Dedifferentiated amniotic fluid mesenchymal stem cell (primary cell): ENCODE data around the gene PGBD4.

Source experiments
- DNase-seq: peaks from one replicate; pipeline ENCODE4 v3.0.0-alpha.2; 2016; ENCODE audit errors: extremely low spot score

Gene PGBD4

DNA sequence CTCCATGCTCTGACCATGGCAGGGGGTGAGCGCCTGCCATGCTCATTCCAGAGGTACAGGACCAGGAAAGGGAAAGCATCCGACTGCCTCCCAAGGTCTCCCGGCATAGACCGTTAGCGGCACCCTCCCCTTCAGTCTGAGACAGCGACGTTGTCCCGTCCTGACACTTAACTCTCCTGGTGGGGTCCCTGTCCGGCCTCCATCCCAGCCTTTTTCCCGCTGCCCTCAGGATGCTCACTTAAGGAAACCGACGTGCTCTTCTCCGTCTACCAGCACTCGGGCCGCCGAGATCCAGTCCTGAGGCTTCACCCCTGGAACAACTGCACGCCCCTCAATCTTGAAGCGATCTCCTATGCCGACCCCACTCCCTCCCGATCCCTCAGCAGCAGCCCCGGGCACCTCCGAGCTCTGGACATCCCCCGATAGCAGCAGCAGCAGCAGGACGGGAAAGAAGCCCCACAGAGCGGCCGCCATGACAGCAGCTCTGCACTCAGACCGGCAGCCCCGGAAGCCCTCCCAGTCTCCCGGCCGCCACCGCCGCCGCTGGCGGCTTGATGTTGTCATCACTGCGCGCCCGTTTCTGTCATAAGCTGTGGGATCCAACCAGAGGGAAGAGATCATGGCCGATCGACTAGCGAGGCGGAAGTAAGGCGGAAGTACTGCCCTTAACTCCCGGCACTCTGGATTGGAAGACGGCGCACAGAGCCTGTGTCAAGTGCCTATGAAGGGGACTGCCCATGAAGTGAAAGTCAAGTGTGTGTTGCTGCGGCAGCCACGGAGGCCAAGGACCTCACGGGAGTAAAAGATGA, at the start of gene PGBD4, which contains the start of gene EMC7:
TSS of gene PGBD4 (plus strand) at position 718 of the 809 bp plus-strand sequence. CDS start 449 bp downstream, outside the sequence.
TSS of gene EMC7 (minus strand) at position 497 of the 809 bp plus-strand sequence. CDS start at position 474, 23 bp downstream.
- DNase-seq, result peak; percentile 99

DNA sequence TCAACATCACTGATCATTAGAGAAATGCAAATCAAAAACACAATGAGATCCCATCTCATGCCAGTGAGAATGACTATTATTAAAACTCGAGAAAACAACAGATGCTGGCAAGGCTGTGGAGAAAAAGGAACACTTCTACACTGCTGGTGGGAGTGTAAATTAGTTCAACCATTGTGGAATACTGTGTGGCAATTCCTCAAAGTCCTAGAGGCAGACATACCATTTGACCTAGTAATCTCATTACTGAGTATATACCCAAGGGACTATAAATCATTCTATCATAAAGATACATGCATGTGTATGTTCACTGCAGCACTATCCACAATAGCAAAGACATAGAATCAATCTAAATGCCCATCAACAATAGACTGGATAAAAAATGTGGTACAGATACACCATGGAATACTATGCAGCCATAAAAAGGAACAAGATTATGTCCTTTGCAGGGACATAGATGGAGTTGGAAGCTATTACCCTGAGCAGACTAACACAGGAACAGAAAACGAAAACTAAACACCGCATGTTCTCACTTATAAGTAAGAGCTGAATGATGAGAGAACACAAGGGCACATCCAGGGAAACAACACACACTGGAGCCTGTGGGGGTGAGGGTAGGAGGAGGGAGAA, 47.7 kb upstream of the PGBD4 start:
- DNase-seq, result no peak

DNA sequence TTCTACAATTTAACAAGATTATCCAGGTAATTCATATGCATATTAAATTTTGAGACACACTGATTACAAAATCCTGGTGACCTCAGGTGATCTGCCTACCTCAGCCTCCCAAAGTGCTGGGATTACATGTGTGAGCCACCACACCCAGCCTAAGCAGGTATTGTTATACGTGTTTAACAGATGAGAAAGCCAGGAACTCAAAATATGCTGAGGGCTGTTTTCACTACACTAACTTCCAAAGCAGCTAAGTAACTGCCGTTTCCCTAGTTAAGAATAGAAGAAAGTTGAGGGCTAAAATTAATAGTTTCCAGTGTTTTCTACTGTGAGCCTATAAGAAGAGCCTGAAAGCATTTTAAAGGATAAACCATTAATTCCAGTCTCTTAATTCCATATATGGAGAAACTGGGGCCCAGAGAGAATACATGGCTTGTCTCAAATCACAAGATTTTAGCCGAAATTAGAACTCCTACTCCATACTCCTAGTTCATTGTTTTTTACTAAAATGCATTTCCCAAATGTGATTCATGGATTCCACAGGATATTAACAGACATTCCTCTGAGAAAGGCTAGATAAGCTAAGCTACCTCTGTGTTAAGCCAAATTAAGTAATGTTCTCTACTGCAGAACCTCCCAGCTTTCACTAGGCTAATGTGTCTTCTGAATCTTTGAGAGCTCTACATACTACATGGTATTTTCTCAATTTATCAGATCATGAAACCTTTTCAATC, 45.9 kb upstream of the PGBD4 start:
- peak; percentile 81 for DNase-seq

DNA sequence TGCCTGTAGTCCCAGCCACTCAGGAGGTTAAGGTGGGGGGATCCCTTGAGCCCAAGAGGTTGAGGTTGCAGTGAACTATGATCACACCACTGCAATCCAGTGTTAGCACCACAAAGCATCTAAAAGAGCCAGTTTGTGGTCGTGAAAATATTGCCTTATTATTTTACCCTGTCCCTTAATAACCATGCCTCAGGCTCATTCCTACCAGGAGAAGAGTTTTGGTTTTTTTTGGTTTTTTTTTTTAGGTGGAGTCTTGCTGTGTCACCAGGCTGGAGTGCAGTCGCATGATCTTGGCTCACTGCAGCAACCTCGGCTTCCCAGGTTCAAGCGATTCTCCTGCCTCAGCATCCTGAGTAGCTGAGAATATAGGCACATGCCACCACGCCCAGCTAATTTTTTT, 45.0 kb upstream of the PGBD4 start:
- no peak for DNase-seq

DNA sequence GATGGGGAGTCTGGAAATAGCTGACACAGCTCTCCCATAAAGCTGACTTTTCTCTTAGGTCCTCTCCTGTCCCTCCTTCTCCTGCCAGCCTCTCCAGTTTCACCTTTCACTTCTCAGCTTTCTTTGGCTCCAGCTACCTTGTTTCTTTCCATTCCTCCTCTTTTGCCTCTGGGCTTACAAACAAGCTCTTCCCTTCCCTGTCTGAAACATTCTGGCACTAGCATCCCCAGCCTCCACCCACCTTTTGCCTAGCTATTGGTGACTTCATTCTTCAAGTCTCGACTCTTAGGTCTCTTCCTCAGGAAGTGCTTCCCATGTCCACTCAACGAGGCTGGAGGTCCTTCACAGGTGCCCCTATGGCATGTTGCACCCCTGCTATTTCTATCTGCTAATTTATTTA, 42.4 kb upstream of the PGBD4 start:
- DNase-seq, result no peak

DNA sequence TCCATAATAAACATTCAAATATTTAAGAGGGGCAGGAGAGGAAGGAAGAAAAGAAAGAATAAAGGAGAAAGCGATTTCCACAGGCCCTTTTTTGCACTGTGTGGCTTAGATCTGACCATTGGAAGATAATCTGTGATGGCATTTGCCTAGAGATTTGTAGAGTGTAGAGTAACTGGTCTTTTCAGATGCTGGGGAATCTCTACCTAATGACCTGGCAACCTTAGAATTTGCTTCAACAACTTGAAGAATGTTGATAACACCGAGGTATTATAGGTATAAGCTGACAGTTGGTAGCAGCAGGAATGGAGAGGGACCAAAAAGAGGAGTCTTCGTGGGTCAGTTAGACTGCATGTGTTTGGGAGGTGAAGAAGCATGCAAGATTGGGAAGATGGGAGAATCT, 41.9 kb upstream of the PGBD4 start:
- DNase-seq, result no peak

DNA sequence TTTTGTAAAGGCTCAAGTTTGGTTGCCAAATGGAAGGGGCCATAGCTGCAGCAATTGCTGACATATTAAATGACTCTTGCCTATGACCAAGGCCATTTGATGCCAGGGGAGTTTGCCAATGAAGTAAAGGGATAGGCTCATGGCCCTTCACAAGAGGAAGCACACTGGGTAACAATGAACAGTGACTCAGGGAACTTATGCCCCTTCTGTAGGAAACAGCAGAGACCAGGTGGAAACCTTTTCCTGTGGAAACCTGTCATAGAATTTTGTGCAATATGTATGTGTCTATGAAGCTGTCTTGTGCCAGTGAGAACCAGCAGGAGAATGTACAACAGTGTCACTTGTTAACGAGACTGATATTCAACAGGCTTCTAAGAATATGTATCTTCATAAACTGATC, 37.4 kb upstream of the PGBD4 start:
- no peak for DNase-seq

DNA sequence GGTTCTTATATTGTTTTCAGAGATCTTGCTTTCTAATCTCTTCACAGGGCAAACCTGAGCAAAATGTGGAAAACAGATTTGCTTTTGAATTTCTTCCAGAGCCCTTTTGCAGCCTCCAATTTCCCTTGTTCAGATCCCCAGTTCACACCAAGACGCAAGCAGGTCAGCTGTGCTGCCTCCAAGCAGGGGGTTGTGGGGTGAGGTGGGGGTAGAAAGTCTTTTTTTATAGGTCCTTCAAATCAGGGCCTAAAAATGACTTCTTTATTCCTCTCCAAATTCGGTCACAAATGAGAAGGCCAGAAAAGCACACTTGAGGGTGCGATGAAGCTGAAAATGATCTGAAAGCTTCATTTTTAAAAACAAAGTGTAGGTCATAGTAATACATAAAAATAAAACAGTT, 36.6 kb upstream of the PGBD4 start:
- no peak for DNase-seq

DNA sequence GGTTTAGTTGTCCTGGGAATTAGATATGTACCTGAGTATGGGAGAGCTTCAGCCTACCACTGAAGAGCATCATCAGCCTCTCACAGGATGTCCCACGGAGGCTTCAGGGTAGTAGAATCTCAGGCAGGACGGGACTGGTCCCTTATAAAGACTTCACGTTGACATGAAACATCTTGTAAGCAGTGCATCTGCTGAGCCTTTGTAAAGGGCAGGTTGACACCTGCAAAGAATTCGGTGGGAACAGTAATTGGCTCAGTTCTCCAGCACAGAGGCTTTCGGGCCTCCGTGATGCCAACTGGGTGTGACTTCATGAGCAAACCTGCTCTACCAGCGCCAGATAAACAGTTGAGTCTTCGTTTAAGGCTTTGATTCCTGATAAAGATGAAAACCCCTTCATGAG, 35.9 kb upstream of the PGBD4 start:
- no peak for DNase-seq

DNA sequence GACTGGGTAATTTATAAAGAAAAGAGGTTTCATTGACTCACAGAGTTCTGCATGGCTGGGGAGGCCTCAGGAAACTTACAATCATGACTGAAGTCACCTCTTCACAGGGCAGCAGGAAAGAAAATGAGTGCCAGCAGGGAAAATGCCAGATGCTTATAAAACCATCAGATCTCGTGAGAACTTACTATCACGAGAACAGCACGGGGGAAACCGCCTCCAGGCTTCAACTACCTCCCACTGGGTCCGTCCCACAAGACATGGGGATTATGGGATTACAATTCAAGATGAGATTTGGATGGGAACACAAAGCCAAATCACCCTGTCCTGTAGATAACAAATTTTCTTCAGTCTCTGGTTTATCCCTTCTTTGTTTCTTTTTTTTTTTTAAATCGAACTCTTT, 31.9 kb upstream of the PGBD4 start:
- DNase-seq, result no peak

DNA sequence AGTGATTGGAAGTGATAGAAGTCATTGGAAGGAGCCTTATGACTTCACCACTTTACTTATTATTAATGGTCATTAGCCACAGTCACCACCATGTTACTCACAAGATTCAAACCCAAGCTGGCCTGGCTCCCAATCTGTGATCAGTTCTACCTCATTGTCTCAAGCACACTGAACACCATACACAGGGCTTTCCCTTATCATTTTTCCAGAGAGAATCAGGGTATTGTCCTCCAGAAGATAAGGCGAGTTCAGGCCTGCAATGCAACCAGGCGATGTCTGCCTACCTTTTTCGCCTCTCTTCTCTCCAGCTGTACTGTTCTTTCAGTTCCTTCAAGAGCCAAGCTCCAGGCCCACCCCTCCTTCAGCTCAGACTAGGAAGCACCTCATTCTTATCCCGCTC, 25.1 kb upstream of the PGBD4 start:
- DNase-seq, result no peak

DNA sequence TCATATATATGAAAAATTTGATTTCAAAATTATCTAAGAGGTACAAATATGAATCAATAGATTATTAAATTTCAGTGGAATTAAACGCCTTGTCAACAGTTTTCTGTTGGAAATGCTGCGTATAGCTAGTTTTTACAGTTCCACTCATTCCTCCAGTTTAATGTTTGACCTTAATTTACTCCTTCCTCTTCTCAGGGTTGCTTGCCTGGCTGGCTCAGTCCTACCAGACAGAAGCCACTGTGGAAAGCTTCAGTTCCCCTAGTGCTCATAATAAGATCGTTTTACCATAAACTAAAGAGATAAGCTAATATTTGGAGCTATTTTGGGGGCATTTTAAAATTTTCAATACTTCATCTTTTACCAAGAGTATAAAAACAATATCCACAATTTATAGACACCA, 23.0 kb upstream of the PGBD4 start:
- no peak for DNase-seq

DNA sequence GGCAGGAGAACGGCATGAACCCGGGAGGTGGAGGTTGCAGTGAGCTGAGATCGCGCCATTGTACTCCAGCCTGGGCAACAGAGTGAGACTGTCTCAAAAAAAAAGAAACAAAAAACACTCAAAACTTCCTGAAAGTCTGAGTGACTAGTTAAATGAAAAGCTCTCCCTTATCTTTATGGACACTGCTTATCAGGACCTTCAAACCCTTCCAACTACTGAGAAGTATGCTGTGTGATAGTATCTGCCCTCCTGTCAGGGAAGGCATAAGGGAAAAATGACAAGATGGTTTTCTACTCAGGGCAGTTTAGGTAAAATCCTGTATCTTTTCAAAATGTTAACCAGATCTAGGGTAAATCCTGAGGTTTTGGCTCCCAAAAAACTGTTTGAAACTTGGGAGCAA, 22.0 kb upstream of the PGBD4 start:
- DNase-seq, result no peak

DNA sequence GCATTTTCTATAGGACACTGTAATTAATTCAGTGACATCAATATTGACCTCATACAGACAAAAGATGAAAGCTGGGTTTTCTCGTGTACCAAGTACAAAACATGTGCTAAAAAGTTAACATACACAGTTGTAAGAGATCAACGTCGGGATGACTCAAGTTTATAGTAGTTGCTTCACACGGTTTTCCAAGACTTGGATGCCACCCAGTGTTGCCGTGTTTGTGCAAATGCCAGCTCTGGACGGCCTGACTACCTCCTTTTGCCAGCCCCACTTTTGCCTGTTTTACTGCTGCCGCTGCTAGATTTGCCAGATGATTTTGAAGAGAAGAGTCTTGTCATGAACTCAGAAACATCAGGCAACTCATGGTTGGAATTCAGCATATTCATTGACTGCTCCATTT, 17.8 kb upstream of the PGBD4 start:
- no peak for DNase-seq

DNA sequence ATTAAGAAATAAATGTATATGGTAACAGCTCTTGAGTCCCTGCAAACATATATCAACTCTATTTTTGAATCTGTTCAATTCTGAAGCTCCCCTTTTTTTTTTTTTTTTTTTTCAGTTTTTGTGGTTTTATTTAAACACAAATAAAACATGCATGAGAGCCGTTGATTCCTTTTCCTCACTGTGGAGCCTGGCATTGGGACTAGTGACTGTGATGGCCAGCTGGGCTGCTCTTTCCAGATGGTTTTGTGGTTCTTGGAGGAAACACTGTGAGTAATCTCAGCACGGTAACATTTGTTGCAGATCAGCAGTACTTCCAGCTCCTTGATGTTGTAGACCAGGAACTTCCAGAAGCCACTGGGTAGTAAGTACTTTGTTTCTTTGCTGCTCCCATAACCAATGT, 16.1 kb upstream of the PGBD4 start:
- no peak for DNase-seq

DNA sequence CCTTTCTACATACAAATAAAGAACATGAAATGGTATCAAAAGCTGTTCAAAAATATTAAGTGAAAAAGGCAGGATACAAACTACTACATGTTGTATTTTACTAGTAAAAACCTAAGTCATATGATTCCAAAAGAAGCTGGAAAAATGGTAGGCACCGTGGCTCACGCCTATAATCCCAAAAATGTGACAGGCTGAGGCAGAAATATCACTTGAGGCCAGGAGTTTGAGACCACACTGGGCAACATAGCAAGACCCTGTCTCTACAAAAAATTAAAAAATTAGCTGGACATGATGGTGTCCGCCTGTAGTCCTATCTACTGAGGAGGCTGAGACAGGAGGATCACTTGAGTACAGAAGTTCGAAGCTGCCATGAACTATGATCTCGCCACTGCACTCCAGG, 2.0 kb upstream of the PGBD4 start:
- DNase-seq, result no peak

DNA sequence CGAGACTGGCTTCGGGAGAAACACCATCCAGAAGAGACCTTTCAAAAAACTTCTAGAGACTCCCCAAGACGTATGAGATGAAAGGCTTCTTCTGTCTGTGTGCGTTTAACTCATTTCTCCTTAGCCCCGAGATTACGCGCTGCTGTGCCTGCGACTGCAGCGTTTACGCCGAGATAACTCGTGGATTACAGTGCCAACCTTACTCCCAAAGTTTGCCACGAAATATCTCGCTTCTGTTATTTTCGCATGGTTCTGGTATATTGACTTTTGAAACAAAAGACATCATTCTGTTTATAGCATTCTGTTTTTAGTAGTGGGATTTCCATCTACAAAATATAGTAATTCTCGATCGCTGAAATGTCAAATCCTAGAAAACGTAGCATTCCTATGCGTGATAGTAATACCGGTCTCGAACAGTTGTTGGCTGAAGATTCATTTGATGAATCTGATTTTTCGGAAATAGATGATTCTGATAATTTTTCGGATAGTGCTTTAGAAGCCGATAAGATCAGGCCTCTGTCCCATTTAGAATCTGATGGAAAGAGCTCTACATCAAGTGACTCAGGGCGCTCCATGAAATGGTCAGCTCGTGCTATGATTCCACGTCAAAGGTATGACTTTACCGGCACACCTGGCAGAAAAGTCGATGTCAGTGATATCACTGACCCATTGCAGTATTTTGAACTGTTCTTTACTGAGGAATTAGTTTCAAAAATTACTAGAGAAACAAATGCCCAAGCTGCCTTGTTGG, 467 bp downstream of the PGBD4 start:
- DNase-seq, result no peak

DNA sequence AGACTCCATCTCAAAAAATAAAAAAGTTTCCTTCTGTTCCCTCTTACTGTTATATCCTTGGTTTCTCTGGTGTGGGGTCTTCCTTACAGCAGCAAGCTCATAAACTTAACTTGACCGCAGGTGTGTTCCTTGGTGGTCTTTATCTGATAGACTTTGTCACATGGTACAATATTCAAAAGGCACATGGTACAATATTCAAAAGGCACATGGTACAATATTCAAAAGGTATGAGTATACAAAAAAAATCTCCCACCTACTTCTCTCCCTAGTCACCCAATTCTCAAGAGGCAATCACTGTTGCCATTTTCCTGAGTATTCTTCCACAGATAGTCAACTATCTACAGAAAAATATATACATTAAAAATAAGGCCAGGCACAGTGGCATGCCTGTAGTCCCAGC, 4.5 kb downstream of the PGBD4 start:
- DNase-seq, result no peak

DNA sequence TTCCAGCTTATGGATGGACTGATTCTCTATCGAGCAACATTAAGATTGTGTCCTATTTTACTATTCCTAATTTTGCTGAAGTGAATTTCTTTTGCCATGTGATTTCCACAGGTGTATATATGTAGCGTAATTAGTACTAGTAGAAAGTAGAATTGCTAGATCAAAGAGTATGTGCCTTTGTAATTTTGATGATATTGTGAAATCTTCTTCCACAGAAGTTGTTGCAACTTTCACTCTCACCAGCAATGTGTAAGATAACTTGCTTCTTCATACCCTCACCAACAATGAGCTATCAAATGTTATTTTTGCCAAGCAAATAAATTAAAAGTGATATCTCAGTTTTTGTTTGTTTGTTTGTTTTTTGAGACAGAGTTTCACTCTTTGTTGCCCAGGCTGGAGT, 5.4 kb downstream of the PGBD4 start:
- no peak for DNase-seq

DNA sequence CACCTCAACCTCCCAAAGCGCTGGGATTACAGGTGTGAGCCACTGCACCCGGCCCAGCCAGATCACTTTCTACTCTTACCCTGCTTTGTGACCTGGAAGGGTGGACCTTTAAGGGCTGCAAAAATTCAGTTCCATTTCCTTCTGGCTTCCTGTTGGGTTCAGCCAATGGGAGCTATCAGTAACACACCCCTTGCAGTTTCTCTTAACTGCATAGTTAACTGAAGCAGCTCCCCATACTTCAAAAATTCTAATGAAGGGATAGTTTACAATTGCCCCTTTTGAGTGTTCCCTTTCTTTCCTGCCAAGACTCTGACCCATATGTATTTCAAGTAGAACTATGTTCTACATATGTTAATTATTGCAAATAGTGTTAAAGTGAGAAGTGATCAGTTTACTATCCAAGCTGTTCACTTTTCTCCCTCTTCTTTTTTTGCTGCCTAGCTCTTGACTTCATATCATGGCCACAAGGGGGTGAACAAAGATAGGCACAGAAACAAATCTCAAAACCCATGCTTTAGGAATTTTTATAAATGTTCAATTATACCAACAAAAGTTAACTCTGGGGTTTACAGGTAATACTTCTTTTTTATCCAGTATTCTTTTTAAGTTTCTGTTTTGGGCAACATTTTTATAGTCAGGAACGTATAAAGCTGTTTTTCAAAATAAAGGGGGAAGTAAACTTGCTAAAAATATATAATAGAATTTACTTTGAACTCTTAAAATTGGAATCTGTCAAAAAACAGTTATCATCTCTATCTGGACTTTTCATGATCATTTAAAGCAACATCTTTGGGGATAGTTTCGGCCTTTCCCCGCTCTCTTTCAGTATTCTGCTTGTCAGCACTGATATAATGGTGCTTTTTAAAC, 8.1 kb downstream of the PGBD4 start:
- DNase-seq, result peak; percentile 66

DNA sequence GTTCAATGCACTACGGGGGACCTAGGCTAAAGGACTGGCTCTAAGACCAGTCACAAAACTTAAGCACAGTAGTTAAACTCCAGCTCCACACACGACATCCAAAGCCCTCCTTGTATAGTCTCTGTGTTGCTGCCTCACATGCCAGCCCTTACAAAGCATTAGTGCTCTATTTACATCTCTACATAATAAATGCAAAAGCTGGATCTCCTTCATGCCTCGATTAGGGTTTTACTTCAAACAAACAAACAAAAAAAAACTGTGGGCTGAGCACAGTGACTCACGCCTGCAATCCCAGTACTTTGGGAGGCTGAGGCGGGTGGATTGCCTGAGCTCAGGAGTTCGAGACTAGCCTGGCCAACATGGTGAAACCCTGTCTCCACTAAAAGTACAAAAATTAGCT, 9.6 kb downstream of the PGBD4 start:
- no peak for DNase-seq
